Measurements from ENCODE around the gene TAS2R8.

TAS2R8 gene
- long read RNA-seq: 0 reads

GRCh38 chr12:10807186-10807585, at the start of gene TAS2R8:
Gene TAS2R8, minus strand, starts transcription at chr12:10807286. Its CDS starts 306 bp downstream, at chr12:10806980.
- DNase-seq (ENCODE audit: low read depth in 1 of 2, low spot score in 1 of 2): no peak
- H3K27ac ChIP-seq (replicated peaks): no peak within 1 kb of the TSS
- H3K27me3 ChIP-seq (ENCODE audit: insufficient read depth, poor library complexity, severe bottlenecking): no peaks in the 10 kb centered on the region
- H3K4me3 ChIP-seq (replicated peaks; ENCODE audit: insufficient read depth, low read length): no peak within 1 kb of the TSS
- no peak for TF ChIP-seq REST (IDR thresholded peaks at IDR 0.05; ENCODE audit: insufficient replicate concordance, low read depth)
- no peak for TF ChIP-seq GABPA (IDR thresholded peaks at IDR 0.05; ENCODE audit: low read depth)
- no peak for TF ChIP-seq CTCF (IDR thresholded peaks at IDR 0.05; ENCODE audit: insufficient read depth, low read length)
- no peak for TF ChIP-seq SPI1 (IDR thresholded peaks at IDR 0.05; ENCODE audit: borderline replicate concordance, low read depth)
- no peak for TF ChIP-seq POLR2AphosphoS5 (IDR thresholded peaks at IDR 0.05; ENCODE audit: low read depth)

GRCh38 chr12:10855807-10856206, 48.7 kb upstream of the TAS2R8 start:
- H3K27ac ChIP-seq (replicated peaks): no peak overlapping the region
- no peak overlapping the region for H3K4me3 ChIP-seq (replicated peaks; ENCODE audit: insufficient read depth, low read length)
- TF ChIP-seq CTCF (IDR thresholded peaks at IDR 0.05; ENCODE audit: insufficient read depth, low read length) (no peak), SPI1 (IDR thresholded peaks at IDR 0.05; ENCODE audit: borderline replicate concordance, low read depth) (no peak), POLR2AphosphoS5 (IDR thresholded peaks at IDR 0.05; ENCODE audit: low read depth) (no peak), REST (IDR thresholded peaks at IDR 0.05; ENCODE audit: insufficient replicate concordance, low read depth) (no peak)
- H3K27me3 ChIP-seq (ENCODE audit: insufficient read depth, poor library complexity, severe bottlenecking): no peaks in the 10 kb centered on the region
- DNase-seq (ENCODE audit: low read depth in 1 of 2, low spot score in 1 of 2): no peak

GRCh38 chr12:10853776-10854175, 46.7 kb upstream of the TAS2R8 start:
- Histone ChIP-seq H3K4me3 (replicated peaks; ENCODE audit: insufficient read depth, low read length) (no peak overlapping the region), H3K27ac (replicated peaks) (no peak overlapping the region), H3K27me3 (ENCODE audit: insufficient read depth, poor library complexity, severe bottlenecking) (no peaks in the 10 kb centered on the region)
- no peak for DNase-seq (ENCODE audit: low read depth in 1 of 2, low spot score in 1 of 2)
- no peak for TF ChIP-seq GABPA (IDR thresholded peaks at IDR 0.05; ENCODE audit: low read depth)
- no peak for TF ChIP-seq REST (IDR thresholded peaks at IDR 0.05; ENCODE audit: insufficient replicate concordance, low read depth)
- no peak for TF ChIP-seq SPI1 (IDR thresholded peaks at IDR 0.05; ENCODE audit: borderline replicate concordance, low read depth)
- TF ChIP-seq CTCF (IDR thresholded peaks at IDR 0.05; ENCODE audit: insufficient read depth, low read length): no peak
- no peak for TF ChIP-seq POLR2AphosphoS5 (IDR thresholded peaks at IDR 0.05; ENCODE audit: low read depth)
